Inflammatory macrophage treated with lipopolysaccharide for 1 hour (primary cell): ENCODE measurements around the gene LINC00237.

Source experiments
- DNase-seq, 2 donors: peaks; one replicate each; pipeline ENCODE4 v3.0.0-alpha.2; 2020 to 2022

The LINC00237 gene

DNA sequence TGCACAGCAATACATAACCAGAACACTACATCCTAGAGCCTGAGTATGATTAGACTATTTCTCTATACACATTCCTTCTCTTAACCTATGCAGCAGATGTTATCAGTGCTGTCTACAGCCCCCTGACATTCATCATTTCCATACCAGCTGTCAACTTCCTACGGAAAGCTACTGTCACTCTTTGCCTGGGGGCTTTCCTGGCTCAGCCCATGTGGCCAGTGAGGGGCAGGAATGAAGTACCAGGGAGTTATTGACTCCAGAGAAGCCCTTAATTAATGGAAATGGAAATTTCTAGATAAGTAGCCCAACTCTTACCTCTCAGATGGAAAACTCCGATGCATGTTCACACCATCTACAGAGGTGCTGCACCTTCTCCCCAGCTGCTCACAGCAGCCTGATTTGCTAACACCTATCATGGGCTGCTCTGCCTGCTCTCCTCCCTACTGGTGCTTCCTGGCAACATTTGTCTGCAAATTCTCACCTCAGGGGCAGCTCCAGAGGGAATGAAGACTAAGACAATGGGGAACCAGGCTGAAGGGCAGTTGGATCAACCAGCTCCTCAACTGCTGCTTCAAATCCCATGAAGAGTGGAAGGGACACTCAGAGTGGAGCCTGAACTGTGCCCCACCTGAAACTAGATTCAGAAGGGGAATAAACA is 59.6 kb downstream of the LINC00237 start:
- no peak for DNase-seq
